ENCODE results near the gene NOL4L.

NOL4L gene

DNA sequence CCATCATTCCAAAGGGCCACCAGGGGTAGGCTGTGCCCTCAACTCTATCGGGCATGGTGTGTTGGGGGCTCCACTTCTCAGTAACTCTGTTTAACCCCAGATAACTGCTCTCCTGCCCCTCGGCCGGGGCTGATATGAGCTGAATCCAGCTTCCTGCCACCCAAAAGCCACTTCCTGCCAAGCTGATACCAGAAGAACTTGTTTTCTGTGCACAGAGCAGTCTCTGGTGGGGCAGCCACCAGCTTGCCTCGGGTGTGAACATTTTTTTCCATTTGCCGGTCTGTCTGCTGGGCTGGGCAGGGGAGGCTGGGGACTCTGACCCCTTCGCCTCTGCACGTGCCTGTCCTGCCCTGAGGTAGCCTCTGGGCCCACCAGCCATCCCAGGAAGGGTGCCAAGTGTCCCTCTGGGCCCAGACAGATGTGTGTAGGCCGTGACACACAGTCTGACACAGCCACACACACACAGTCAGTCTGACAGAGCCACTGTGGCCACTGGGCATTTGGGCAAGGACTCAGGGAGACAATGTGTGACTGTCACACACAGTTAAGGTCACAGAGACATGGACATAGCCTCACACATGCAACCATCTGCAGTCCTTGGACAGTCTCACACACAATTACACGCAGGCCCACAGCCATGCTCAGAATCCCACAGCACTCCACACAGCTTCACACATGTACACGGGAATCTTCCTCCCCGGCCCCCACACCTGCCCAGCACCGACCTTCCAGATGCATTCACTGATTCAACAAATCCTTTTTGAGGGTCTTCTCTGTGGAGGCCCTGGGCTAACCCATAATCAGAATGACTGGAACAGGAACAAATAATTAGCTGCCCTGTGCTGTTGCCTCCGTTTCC is 45.1 kb downstream of the NOL4L start:
- DNase-seq (ENCODE audit: low read depth) = peak; percentile 51

DNA sequence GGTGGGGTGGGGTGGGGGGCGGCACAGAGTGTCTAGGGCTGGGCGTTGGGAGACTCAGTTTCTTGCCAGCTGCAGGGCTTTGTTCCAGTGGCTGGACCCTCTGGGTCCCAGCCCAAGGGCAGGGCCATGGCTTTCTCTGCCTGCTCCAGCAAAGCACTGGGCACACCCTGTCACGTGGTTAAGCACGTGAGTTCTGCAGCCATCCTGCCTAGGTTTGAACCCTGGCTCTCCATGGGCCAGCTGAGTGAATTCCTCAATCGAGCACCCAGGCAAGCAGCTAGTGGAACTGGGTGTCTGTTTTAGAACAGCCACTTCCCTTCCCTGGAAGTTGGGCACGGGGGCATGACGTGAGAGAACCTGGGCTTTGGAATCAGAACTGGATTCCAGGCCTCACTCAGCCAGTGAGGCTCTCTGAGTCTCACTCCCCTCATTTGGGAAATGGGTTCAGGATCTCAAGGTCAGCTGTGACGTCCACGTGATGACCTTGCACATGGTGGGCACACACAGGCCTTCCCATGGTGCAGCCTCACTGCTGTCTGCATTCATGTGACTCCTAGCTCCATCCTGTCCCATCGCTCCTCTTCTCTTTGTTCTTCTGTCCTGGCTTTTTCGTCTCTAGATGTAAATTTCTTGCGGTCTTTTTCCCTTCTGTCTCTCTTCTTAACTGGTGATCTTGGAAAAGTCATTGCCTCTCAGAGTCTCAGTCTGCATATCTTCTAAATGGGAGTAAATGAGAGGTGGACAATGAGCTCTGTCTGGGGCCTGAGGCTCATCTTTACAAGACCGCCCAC is 45.9 kb downstream of the NOL4L start:
- DNase-seq (ENCODE audit: low read depth) = no peak

- DNase-seq (ENCODE audit: low read depth) = peak; percentile 23
These were observed 46.6 kb downstream of the NOL4L start for GRCh38 chr20:32538526-32538939.

GRCh38 chr20:32537657-32538525 is 47.2 kb downstream of the NOL4L start:
- no peak for DNase-seq (ENCODE audit: low read depth)

- DNase-seq (ENCODE audit: low read depth) = peak; percentile 43
These were observed 48.1 kb downstream of the NOL4L start for GRCh38 chr20:32536851-32537656.

DNA sequence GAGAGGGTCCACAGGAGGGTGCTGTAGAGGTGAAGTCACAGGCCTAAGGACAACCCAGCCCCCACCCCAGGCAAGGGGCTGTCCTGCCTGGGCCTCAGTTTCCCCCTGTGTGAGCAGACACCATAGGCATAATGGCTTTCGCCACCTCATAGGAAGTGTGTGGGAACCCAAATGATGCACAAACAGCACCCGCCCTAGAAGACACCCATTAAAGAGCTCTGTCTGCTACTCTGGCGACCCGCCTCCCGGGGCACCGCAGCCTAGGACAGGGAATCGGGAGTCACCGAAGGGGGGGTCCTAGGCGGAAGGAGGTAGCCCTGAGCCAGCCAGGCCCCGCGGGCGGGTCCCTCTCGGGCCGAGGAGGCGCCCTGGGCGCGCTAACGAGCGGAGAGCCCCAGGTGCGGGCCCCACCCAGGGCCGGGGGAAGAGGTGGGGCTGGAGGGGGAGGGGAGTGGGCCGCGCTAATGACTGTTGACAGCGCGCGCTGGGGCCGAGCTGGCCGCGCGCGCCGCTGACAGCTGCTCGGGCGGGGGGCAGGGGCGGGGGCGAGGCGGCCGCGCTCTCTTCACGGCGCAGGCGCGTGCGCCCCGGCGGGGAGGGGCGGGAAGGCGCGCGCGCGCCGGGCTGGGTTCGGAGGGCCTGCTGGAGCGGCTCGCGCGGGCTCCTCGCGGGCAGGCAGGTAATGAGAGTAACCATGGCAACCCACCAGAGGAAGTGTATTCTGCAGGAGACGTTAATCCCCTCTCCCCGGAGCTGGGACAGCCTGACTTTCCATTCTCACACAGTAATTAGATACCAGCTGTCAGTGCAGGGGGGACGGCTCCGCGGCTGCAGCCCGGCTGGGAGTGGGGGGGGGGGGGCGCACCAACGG is 48.9 kb downstream of the NOL4L start:
- peak; percentile 63 for DNase-seq (ENCODE audit: low read depth)

DNA sequence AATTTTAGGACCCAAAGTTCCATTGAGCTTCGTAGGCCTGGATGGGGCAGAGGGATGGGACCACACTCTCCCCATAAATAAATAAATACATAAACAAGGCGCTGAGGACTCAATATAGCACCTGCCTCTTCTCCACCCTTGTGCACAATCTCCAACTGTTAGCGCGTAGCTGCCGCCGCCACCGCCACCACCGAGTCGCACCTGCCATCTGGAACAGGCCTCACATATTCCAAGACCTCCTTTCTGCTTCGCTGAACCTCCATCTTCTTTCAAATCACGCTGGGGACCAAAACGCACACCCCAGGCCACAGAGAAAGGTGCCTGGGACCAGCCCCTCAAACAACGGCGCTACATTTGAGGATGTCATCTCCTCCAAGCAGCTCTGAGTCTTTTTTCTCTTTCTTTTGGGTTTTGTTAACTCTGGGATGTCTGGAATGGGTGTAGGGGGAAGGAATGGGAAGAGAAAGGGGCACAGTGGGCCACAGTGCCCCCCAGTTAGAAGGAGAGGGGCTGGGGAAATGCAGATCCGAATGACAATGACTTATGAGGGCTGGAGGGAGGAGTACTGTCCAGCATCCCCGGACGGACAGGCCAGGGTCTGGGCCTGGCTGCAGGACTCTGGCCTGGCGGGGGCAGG is 49.7 kb downstream of the NOL4L start:
- DNase-seq (ENCODE audit: low read depth) = no peak

DNA sequence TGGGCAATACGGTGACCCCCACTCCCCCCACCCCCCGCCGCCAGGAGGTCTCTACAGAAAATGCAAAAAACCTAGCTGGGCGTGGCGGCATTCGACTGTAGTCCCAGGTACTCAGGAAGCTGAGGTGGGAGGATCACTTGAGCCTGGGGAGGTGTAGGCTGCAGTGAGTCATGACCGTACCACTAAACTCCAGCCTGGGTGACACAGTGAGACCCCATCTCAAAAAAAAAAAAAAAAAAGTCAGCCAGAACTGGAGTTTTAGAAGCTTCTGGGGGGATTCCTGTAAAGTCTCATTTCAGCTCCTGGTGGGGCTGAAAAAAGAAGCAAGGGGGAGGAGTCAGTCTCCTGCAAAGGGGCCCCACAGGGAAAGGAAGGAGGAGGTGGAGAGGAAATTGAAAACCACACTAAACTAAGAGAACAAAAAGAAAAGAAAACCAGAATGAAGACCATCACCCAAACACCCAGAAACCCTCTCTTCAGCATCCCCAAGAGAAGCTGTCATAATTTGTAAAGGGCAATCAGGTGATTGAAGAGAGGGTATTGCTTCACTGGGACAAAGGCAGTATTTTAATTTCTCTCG is 50.4 kb downstream of the NOL4L start:
- no peak for DNase-seq (ENCODE audit: low read depth)

DNA sequence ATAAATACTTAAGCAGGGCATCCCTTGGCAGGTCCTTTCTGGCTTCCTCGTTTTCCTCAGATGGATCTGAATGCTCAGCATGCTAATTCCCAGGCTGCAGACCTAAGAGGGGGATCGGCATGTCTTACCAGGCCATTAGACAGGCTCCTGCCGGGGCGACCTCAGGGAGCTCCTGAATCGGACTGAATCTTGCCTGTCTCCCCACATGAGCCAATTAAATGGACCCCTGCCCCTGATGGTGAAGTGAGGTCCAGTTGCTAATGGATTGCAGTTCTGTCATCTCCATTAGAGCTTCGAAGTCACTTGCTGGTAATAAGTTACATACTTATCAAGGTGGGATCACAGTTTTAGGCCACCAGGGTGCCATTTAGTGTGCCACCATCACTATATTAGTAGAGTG is 51.4 kb downstream of the NOL4L start:
- no peak for DNase-seq (ENCODE audit: low read depth)

- DNase-seq (ENCODE audit: low read depth) = no peak
These were observed 52.9 kb downstream of the NOL4L start for GRCh38 chr20:32532246-32532645.

DNA sequence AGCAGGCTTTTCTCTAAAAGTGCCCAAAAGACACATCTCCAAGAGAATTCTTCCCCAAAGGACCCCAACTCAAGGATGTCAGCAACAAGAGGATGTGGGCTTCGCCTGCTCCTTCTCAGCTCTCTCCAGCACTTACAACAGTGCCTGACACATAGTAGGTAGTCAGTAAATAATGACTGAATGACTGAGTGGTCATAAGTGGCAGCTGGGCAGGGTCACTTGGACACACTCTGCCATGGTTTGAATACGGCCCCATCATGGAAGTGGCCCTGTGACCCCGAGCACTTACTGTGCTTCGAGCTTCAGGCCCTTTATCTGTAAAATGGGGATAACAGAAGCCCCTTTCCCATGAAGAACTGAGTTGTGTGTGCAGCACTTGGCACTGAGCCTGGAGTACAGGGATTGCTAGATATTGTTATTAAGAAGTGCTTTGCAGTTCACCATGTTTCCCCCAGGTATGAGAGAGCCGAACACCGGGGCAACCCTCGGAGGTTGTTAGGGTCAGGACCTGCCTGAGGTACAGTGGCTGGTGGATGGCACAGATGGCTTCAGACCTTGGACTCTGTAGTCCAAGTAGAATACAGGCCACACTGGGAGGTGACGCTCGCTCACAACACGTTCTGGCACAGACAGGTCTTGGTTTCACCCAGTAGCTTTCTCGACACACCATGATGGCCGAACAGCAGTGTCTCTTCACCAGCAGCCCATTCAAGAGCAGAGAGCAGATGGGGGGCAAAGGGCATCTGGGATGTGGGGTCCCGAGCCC is 56.0 kb downstream of the NOL4L start:
- DNase-seq (ENCODE audit: low read depth) = no peak

- no peak for DNase-seq (ENCODE audit: low read depth)
These were observed 56.8 kb downstream of the NOL4L start for GRCh38 chr20:32528171-32528891.

GRCh38 chr20:32527447-32528055 is 57.6 kb downstream of the NOL4L start:
- no peak for DNase-seq (ENCODE audit: low read depth)

DNA sequence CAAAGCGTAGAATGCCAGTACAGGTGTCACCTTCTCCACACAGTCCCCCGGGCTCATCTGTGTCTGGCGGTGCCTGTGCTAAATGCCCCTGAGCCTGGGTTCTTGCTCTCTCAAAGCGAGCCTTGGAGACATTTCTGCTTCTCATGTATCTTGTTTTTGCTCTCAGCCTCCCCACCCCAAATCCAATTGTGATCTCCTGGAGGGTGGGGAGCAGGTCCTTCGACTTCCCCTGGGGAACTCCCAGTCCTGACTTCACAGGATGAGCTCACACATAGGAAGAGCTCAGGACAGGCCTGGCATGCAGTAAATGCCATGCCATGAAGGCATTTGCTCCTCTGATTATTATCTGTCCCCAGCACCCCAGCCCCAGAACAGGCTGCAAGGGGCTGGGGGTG is 58.1 kb downstream of the NOL4L start:
- DNase-seq (ENCODE audit: low read depth) = no peak

GRCh38 chr20:32526541-32526940 is 58.6 kb downstream of the NOL4L start:
- DNase-seq (ENCODE audit: low read depth) = no peak

DNA sequence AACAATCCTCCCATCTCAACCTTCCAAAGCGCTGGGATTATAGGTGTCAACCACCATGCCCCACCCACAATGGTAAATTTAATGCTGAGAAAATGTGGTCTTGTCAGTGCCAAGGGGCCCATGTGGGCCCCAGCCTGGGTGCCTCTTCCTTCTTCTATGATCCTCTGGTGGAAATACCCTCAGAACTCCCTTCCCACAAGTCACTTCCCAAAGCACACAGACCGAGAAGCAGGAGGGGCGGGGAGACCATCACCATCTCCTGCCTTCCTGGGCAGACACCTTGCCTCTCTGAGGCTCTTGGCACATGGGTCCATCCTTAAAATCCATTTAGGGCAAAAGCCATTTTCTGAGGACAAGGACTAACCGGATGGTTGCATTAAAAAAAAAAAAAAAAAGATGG is 59.0 kb downstream of the NOL4L start:
- DNase-seq (ENCODE audit: low read depth) = no peak

DNA sequence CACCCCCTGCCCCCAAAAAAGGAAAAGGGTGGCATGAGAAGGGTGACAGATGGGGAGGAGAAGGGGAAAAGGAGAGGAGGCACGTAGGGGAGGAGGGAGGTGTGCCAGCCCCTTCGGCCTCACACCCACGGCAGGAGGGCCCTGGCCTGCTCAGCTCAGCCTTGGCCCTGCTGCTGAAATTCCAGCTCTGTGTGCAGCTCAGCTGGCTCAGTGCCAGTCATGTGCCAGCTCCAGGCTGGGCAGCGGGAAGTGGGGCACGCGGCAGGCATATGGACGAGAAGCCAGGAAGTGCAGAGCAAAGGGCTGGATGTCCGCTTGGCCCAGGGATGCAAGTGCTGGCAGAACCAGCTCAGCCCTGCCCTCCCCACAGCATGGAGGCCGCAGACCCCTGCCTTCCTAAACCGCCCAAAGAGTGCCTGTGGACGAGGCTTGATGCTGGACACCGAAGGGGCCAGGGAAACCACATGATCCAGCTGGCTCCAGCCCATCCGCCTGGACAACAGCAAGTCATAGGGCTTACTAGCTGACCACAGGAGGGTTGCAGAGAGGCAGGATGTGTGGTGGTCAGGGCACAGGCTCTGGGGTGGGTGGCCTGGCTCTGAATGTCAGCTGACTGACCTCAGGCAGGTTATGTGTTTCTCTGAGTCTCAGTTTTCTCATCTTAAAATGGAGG is 60.2 kb downstream of the NOL4L start:
- no peak for DNase-seq (ENCODE audit: low read depth)
